Endothelial cell of umbilical vein (primary cell): ENCODE measurements around the gene EREG. TPM values are rescaled to one million over a fixed set of nuclear protein-coding genes. Genes with fewer than 3 reads are reported as not detected.

Experiments
- BruUV-seq: library from RNA; stranded (reverse); fragments of 400-500 nt; replicated peaks from 2 replicates; lab custom pipeline; 2021; lab: Mats Ljungman, UMichigan
- CTCF ChIA-PET: fragments of 300-600, 350-600 bp; sonication (Branson Sonifier 250); formaldehyde crosslinking; loops from one replicate; lab custom pipeline; 2021; ENCODE audit warnings: antibody characterized with exemption, inconsistent platforms; lab: Charles Lee
- POLR2A ChIA-PET: fragments of 300-600, 350-600 bp; sonication (Branson Sonifier 250); formaldehyde crosslinking; loops from one replicate; lab custom pipeline; 2021; ENCODE audit warnings: antibody characterized with exemption, inconsistent platforms; lab: Charles Lee
- DNase-seq: peaks from one replicate; pipeline ENCODE4 v3.0.0-alpha.2; 2011; ENCODE audit warnings: low read depth, low spot score
- FAIRE-seq: peaks from 2 replicates; lab custom pipeline; 2011; peaks lifted over from hg19 to GRCh38; lab: Jason Lieb, UNC
- H2AFZ ChIP-seq: 2 replicates; pipeline ENCODE4 v1.6.0; 2012; ENCODE audit warnings: low read depth, low read length, control low read depth, inconsistent platforms
- H3K27ac ChIP-seq: 2 replicates; pipeline ENCODE4 v1.5.1; 2011; ENCODE audit warnings: low read depth, mild to moderate bottlenecking, control low read depth, low read length, moderate library complexity; ENCODE audit not compliant: insufficient read depth
- H3K27me3 ChIP-seq, 2 experiments: 2 replicates each; pipeline versions ENCODE4 v1.6.0 to v1.6.1; 2011; ENCODE audit warnings: low read length in 2 of 2, mixed read lengths in 1 of 2; ENCODE audit not compliant: control insufficient read depth in 2 of 2, insufficient read depth in 2 of 2
- H3K36me3 ChIP-seq, 2 experiments: 2 replicates in 1 of 2; 3 replicates in 1 of 2; pipeline ENCODE4 v1.5.1; 2011; ENCODE audit warnings: low read length in 2 of 2, mild to moderate bottlenecking in 1 of 2, moderate library complexity in 1 of 2; ENCODE audit not compliant: control insufficient read depth in 2 of 2, insufficient read depth in 2 of 2; ENCODE audit errors: extremely low read depth in 1 of 2
- H3K4me1 ChIP-seq: 3 replicates; pipeline ENCODE4 v1.5.1; 2011; ENCODE audit warnings: mild to moderate bottlenecking, low read length; ENCODE audit not compliant: control insufficient read depth, insufficient read depth; ENCODE audit errors: extremely low read depth
- H3K4me2 ChIP-seq: 2 replicates; pipeline ENCODE4 v1.6.1; 2011; ENCODE audit warnings: low read length, control low read depth, mixed read lengths; ENCODE audit not compliant: insufficient read depth
- H3K4me3 ChIP-seq, 3 experiments: fragments of 200-600 bp in 1 of 3; sonication (generic), shearing (Covaris generic) in 1 of 3; replicated peaks in 1 of 3; 2 replicates each; pipeline ENCODE4 v1.5.1; 2011 to 2016; ENCODE audit warnings: control low read depth in 3 of 3, low read length in 3 of 3, mild to moderate bottlenecking in 2 of 3, inconsistent platforms in 1 of 3, low read depth in 1 of 3, moderate library complexity in 1 of 3; ENCODE audit not compliant: insufficient read depth in 1 of 3
- H3K79me2 ChIP-seq: 2 replicates; pipeline ENCODE4 v1.6.0; 2012; ENCODE audit warnings: low read length, inconsistent platforms; ENCODE audit not compliant: control insufficient read depth, insufficient read depth
- H3K9ac ChIP-seq: replicated peaks from 2 replicates; pipeline ENCODE3; 2011; ENCODE audit warnings: low read length, control low read depth; ENCODE audit not compliant: insufficient read depth; ENCODE audit errors: extremely low read depth
- H3K9me1 ChIP-seq: replicated peaks from 3 replicates; pipeline ENCODE4 v1.6.0; 2011; ENCODE audit warnings: mild to moderate bottlenecking, low read length; ENCODE audit not compliant: control insufficient read depth, insufficient read depth; ENCODE audit errors: extremely low read depth
- H3K9me3 ChIP-seq: replicated peaks from 2 replicates; pipeline ENCODE4 v1.5.1; 2012; ENCODE audit warnings: low read length, inconsistent platforms; ENCODE audit not compliant: control insufficient read depth, insufficient read depth
- H4K20me1 ChIP-seq: replicated peaks from 2 replicates; pipeline ENCODE3; 2011; ENCODE audit warnings: mild to moderate bottlenecking, low read length; ENCODE audit not compliant: control insufficient read depth, insufficient read depth; ENCODE audit errors: extremely low read depth
- CTCF ChIP-seq, 2 donors: IDR thresholded peaks; 1 replicate in 1 of 2; 2 replicates in 1 of 2; pipeline ENCODE4 v1.5.1; 2011; ENCODE audit warnings: low read length in 2 of 2, mild to moderate bottlenecking in 2 of 2, moderate library complexity in 2 of 2, control low read depth in 1 of 2, inconsistent platforms in 1 of 2, low read depth in 1 of 2; ENCODE audit not compliant: insufficient read depth in 1 of 2; ENCODE audit errors: extremely low read depth in 1 of 2
- EZH2 ChIP-seq: IDR thresholded peaks from 2 replicates; pipeline ENCODE4 v1.6.1; 2012; ENCODE audit warnings: borderline replicate concordance, low read depth, mild to moderate bottlenecking, moderate library complexity, low read length, inconsistent platforms; ENCODE audit not compliant: severe bottlenecking
- FOS ChIP-seq: IDR thresholded peaks from 2 replicates; pipeline ENCODE4 v1.6.1; 2011; ENCODE audit warnings: mild to moderate bottlenecking, low read length, moderate library complexity, borderline replicate concordance; ENCODE audit not compliant: insufficient read depth
- GATA2 ChIP-seq: IDR thresholded peaks from 2 replicates; pipeline ENCODE4 v1.7.0; 2011; ENCODE audit warnings: low read depth, mild to moderate bottlenecking, moderate library complexity, mixed read lengths, low read length; ENCODE audit not compliant: insufficient read length, insufficient read depth
- JUN ChIP-seq: IDR thresholded peaks from 2 replicates; pipeline ENCODE4 v1.6.1; 2011; ENCODE audit warnings: borderline replicate concordance, low read depth; ENCODE audit not compliant: insufficient read length, insufficient read depth
- MAX ChIP-seq: IDR thresholded peaks from 2 replicates; pipeline ENCODE4 v1.6.1; 2011; ENCODE audit not compliant: insufficient read depth, insufficient read length
- MYC ChIP-seq: IDR thresholded peaks from one replicate; pipeline ENCODE4 v1.6.1; 2011; ENCODE audit warnings: mild to moderate bottlenecking, low read depth, low read length
- POLR2A ChIP-seq: IDR thresholded peaks from 2 replicates; pipeline ENCODE4 v1.6.1; 2012; ENCODE audit warnings: low read depth, mild to moderate bottlenecking, control low read depth, low read length
- POLR2AphosphoS5 ChIP-seq: IDR thresholded peaks from 2 replicates; pipeline ENCODE4 v1.6.1; 2012; ENCODE audit warnings: low read depth, mild to moderate bottlenecking, control low read depth, low read length, moderate library complexity; ENCODE audit not compliant: insufficient read depth
- dilution Hi-C: fragments of 300-500 bp; cut with MboI; formaldehyde crosslinking; loops from one replicate; pipeline ENCODE4 v1.15.0; 2019; ENCODE audit warnings: low sequenced_read_pairs; ENCODE audit not compliant: extremely low pct_ligation_motif_present
- intact Hi-C: fragments of 100-400 bp; cut with micrococcal nuclease; formaldehyde crosslinking; loops from one replicate; pipeline ENCODE4 v1.10.0; 2022
- polyA plus RNA-seq, 4 experiments: library from polyadenylated mRNA; depleted of rRNA in 3 of 4; stranded (reverse) in 3 of 4; unstranded in 1 of 4; fragments of >200 nt; gene quantifications; 2 replicates each; pipeline versions ENCODE4 v1.2.1 to v1.2.3, GENCODE V29; 2011 to 2012; ENCODE audit warnings: missing spikeins in 1 of 4
- total RNA-seq: library from RNA; stranded (reverse); gene quantifications from 2 replicates; pipeline ENCODE4 v1.2.3, GENCODE V29; 2021

Gene EREG
- total and polyA plus RNA-seq, 2 donors (not counting 3 experiments of a cell fraction or from before 2014, with no cell fraction given), result not detected

GRCh38 chr4:74378573-74378972 lies 13.6 kb downstream of the EREG start:
- no peak overlapping the region for H3K4me3 ChIP-seq
- H3K9me1 ChIP-seq, result no peaks in the 10 kb centered on the region
- no peaks in the 10 kb centered on the region for H3K36me3 ChIP-seq
- H3K9me3 ChIP-seq, result no peaks in the 10 kb centered on the region
- POLR2A ChIA-PET, result no interaction called here
- no peak overlapping the region for H3K27ac ChIP-seq
- no peak overlapping the region for H2AFZ ChIP-seq
- BruUV-seq, result no TSS peak
- no peaks in the 10 kb centered on the region for H4K20me1 ChIP-seq
- H3K4me1 ChIP-seq, result peaks cover 7% of the 10 kb centered on the region
- CTCF ChIA-PET, result interaction anchor here (0.7 to 6.0 kb wide), 17 partner anchors 13 to 297 kb away, joined by 3 to 224 read pairs (median 4); partner anchors contain the start of genes AREG and EREG
- no peak for FAIRE-seq
- no peak overlapping the region for H3K9ac ChIP-seq
- intact Hi-C loops (no loop called here), dilution Hi-C loops (loop anchor here (25.0 kb wide), 1 partner anchor 159 kb away; no protein-coding TSS in a partner anchor)
- H3K79me2 ChIP-seq, result no peaks in the 10 kb centered on the region
- TF ChIP-seq JUN (no peak), MAX (no peak), POLR2A (no peak)
- no peaks in the 10 kb centered on the region for H3K27me3 ChIP-seq
- DNase-seq, result no peak
- H3K4me2 ChIP-seq, result no peak overlapping the region

DNA sequence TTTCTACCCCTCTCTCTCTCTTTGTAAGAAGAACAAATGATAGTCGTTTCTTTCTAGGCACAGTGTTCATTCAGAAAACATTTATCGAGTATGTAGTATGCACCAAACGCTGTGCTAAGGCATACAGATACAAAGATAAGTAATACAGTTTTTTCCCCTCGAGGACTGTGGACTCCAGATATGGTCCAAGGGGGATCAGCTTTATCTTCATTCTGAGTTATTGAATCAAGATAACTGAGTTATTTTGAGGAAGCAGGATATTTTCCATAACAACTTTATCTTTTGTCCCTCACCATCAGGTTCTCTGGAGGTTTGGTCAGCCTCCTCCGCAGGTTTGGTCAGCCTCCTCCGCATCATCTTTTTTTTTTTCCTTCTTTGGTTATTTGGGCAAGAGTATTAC lies 15.0 kb downstream of the EREG start:
- no peaks in the 10 kb centered on the region for H4K20me1 ChIP-seq
- no peak for FAIRE-seq
- intact Hi-C loops, result no loop called here
- ChIA-PET POLR2A (no interaction called here), CTCF (interaction anchor here (2.2 to 6.0 kb wide), 4 partner anchors 59 to 295 kb away, joined by 8 to 224 read pairs (median 62); no protein-coding TSS in a partner anchor)
- H3K9me3 ChIP-seq, result no peaks in the 10 kb centered on the region
- no peak overlapping the region for H2AFZ ChIP-seq
- no peaks in the 10 kb centered on the region for H3K9me1 ChIP-seq
- BruUV-seq, result no TSS peak
- H3K27me3 ChIP-seq, result no peaks in the 10 kb centered on the region
- peaks cover 1% of the 10 kb centered on the region for H3K4me1 ChIP-seq
- no peak for TF ChIP-seq JUN
- TF ChIP-seq POLR2AphosphoS5, result no peak
- no peak for TF ChIP-seq EZH2
- no peak for TF ChIP-seq GATA2
- no peak for TF ChIP-seq CTCF (IDR thresholded peaks at IDR 0.05; ENCODE audit: extremely low read depth in 1 of 2, insufficient read depth in 1 of 2, low read depth in 1 of 2, low read length in 2 of 2)
- no peak for TF ChIP-seq MYC
- no peak for TF ChIP-seq POLR2A
- no peak for TF ChIP-seq FOS
- no peak for TF ChIP-seq MAX
- H3K4me2 ChIP-seq, result no peak overlapping the region
- no peaks in the 10 kb centered on the region for H3K36me3 ChIP-seq
- no peak overlapping the region for H3K4me3 ChIP-seq
- no peak for DNase-seq
- dilution Hi-C loops, result loop anchor here (25.0 kb wide), 1 partner anchor 157 kb away; no protein-coding TSS in a partner anchor
- no peaks in the 10 kb centered on the region for H3K79me2 ChIP-seq
- no peak overlapping the region for H3K27ac ChIP-seq
- no peak overlapping the region for H3K9ac ChIP-seq
